Uterus (tissue), 2 donors: ENCODE data around the gene SETD4.

Experiments
- POLR2A ChIP-seq, 2 donors: fragments of 450-650 bp; IDR thresholded peaks; one replicate each; pipeline ENCODE4 v1.6.1; 2016; ENCODE audit warnings: antibody characterized with exemption in 2 of 2, mild to moderate bottlenecking in 1 of 2, moderate library complexity in 1 of 2
- TF ChIP-seq, protein P1 (sequence below), 4 experiments: fragments of 200-600 bp in 2 of 4; fragments of 450-650 bp in 2 of 4; sonication (generic) in 2 of 4; IDR thresholded peaks; one replicate each; pipeline ENCODE4 v1.5.1; 2016 to 2019; ENCODE audit warnings: antibody characterized with exemption in 4 of 4, mild to moderate bottlenecking in 2 of 4, moderate library complexity in 1 of 4

- TF ChIP-seq, protein P1, sequence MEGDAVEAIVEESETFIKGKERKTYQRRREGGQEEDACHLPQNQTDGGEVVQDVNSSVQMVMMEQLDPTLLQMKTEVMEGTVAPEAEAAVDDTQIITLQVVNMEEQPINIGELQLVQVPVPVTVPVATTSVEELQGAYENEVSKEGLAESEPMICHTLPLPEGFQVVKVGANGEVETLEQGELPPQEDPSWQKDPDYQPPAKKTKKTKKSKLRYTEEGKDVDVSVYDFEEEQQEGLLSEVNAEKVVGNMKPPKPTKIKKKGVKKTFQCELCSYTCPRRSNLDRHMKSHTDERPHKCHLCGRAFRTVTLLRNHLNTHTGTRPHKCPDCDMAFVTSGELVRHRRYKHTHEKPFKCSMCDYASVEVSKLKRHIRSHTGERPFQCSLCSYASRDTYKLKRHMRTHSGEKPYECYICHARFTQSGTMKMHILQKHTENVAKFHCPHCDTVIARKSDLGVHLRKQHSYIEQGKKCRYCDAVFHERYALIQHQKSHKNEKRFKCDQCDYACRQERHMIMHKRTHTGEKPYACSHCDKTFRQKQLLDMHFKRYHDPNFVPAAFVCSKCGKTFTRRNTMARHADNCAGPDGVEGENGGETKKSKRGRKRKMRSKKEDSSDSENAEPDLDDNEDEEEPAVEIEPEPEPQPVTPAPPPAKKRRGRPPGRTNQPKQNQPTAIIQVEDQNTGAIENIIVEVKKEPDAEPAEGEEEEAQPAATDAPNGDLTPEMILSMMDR (IDR thresholded peaks at IDR 0.05), result no peak
- TF ChIP-seq POLR2A (IDR thresholded peaks at IDR 0.05), result no peak
Measured at GRCh38 chr21:35994613-35995012, 65.7 kb downstream of the SETD4 start.
